Erythroblast (primary cell): ENCODE data around the gene MAML2.

Experiments
- GATA1 ChIP-seq: IDR thresholded peaks from 2 replicates; pipeline ENCODE4 v1.6.1; 2011; ENCODE audit warnings: low read depth, mild to moderate bottlenecking, control low read depth, low read length, moderate library complexity
- POLR2A ChIP-seq: IDR thresholded peaks from 2 replicates; pipeline ENCODE4 v1.6.1; 2011; ENCODE audit warnings: mild to moderate bottlenecking, low read length

GRCh38 chr11:96179905-96180304 lies 163.1 kb downstream of the MAML2 start:
- TF ChIP-seq POLR2A (no peak), GATA1 (no peak)
